Muscle layer of duodenum (tissue), 2 donors: ENCODE results near the gene LMBR1.

Experiments used
- H3K27ac ChIP-seq: one replicate; pipeline ENCODE4 v1.7.0; 2013; ENCODE audit warnings: mild to moderate bottlenecking, low read length
- H3K27me3 ChIP-seq: one replicate; pipeline ENCODE4 v1.7.0; 2013; ENCODE audit warnings: low read depth, mild to moderate bottlenecking, control low read depth, low read length
- H3K36me3 ChIP-seq, 2 donors: one replicate each; pipeline ENCODE4 v1.7.0; 2013; ENCODE audit warnings: low read length in 2 of 2, control low read depth in 1 of 2, mild to moderate bottlenecking in 1 of 2; ENCODE audit not compliant: insufficient read depth in 2 of 2, control insufficient read depth in 1 of 2
- H3K4me1 ChIP-seq, 2 donors: one replicate each; pipeline ENCODE4 v1.7.0; 2013; ENCODE audit warnings: low read length in 2 of 2, mild to moderate bottlenecking in 2 of 2, control low read depth in 1 of 2, moderate library complexity in 1 of 2; ENCODE audit not compliant: insufficient read depth in 2 of 2, control insufficient read depth in 1 of 2
- H3K4me3 ChIP-seq, 2 donors: one replicate each; pipeline ENCODE4 v1.7.0; 2013; ENCODE audit warnings: low read length in 2 of 2, low read depth in 1 of 2, mild to moderate bottlenecking in 1 of 2
- H3K9me3 ChIP-seq, 2 donors: one replicate each; pipeline ENCODE4 v1.7.0; 2013; ENCODE audit warnings: low read length in 2 of 2, control low read depth in 1 of 2, mild to moderate bottlenecking in 1 of 2; ENCODE audit not compliant: control insufficient read depth in 1 of 2
- donor health status: healthy.

Gene LMBR1

DNA sequence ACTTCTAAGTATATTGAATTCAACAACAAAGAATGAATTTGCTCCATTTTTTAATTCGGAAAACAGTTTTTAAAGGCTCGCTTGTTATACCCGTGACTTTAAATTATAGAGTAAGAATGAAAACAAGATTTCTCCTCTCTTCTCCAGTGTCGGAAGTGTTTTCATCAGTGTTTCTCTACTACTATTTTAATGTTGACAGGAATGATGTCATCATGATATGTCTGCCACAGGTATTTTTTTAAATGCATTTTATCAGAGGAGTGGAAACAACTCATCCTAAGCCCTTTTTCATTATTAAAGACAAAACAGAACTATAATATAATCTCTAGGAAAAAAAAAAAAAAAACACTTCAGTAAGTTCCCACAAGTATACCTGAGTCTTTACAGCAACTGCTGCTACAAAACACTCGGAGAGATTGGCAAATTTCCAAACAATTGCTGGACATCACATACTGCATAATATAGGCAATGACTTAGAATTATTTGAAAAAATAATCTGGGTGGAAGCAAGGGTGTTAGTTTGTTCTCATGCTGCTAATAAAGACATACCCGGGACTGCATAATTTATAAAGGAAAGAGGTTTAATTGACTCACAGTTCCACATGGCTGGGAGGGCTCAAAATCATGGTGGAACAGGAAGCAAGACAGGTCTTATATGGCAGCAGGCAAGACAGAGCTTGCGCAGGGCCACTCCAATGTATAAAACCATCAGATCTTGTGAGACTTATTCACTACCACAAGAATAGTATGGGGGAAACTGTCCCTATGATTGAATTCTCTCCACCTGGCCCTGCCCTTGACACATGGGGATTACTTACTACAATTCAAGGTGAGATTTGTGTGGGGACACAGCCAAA is 257.2 kb downstream of the LMBR1 start:
- no peaks in the 10 kb centered on the region for H3K27me3 ChIP-seq
- no peaks in the 10 kb centered on the region for H3K36me3 ChIP-seq
- peaks cover 0 to 5% of the 10 kb centered on the region in 2 donors for H3K4me1 ChIP-seq
- H3K4me3 ChIP-seq: no peak overlapping the region
- H3K9me3 ChIP-seq: no peaks in the 10 kb centered on the region
- no peak overlapping the region for H3K27ac ChIP-seq

DNA sequence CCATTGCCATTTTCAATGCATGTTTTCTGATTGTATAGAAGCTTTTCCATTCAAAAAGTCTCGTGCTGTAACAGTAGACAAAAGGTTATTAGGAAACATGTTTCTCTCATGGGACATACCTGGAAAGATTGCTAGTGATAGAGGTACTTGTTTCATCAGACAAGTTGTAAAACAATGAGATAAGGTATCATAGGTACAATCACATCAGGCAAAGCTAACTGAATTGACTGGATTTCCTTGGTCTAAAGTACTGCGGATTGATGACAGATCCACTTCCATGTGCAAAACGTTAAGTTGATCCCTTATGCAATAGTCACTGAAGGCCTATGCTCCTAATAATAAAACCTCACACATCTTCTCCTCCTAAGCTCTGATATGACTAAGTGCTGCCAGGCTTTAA is 258.9 kb downstream of the LMBR1 start:
- peaks cover 0 to 4% of the 10 kb centered on the region in 2 donors for H3K9me3 ChIP-seq
- H3K36me3 ChIP-seq: no peaks in the 10 kb centered on the region
- H3K4me1 ChIP-seq: no peaks in the 10 kb centered on the region
- no peak overlapping the region for H3K27ac ChIP-seq
- H3K27me3 ChIP-seq: no peaks in the 10 kb centered on the region
- H3K4me3 ChIP-seq: no peak overlapping the region

DNA sequence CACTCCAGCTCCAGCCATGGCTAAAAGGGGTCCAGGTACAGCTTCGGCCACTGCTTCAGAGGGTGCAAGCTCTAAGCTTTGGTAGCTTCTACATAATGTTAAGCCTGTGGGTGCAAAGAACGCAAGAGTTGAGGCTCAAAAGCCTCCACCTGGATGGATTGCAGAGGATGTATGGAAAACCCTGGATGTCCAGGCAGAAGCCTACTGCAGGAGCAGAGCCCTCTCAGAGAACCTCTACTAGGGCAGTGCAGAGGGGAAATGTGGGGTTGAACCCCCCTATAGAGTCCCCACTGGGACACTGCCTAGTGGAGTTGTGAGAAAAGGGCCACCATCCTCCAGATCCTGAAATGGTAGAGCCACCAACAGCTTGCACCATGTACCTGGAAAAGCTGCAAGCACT is 263.1 kb downstream of the LMBR1 start:
- Histone ChIP-seq H3K36me3 (no peaks in the 10 kb centered on the region), H3K27ac (no peak overlapping the region), H3K27me3 (no peaks in the 10 kb centered on the region), H3K9me3 (peaks cover 6 to 14% of the 10 kb centered on the region in 2 donors), H3K4me1 (no peaks in the 10 kb centered on the region), H3K4me3 (no peak overlapping the region)

DNA sequence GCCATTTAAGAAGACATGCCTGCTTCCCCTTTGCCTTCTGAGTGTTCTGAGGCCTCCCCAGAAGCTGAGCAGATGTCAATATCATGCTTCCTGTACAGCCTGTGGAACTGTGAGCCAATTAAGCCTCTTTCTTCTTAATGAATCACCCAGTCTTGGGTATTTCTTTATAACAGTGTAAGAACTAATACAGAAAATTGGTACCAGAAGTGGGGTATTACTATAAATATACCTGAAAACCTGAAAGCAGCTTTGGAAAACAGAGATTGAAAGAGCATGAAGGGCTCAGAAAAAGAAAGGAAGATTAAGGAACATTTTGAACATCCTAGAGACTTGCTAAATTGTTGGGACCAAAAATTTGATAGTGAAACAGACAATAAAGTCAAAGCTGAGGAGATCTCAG is 264.4 kb downstream of the LMBR1 start:
- H3K4me1 ChIP-seq: no peaks in the 10 kb centered on the region
- peaks cover 6 to 17% of the 10 kb centered on the region in 2 donors for H3K9me3 ChIP-seq
- no peaks in the 10 kb centered on the region for H3K36me3 ChIP-seq
- no peak overlapping the region for H3K4me3 ChIP-seq
- H3K27ac ChIP-seq: no peak overlapping the region
- no peaks in the 10 kb centered on the region for H3K27me3 ChIP-seq
